GM12878 (cell line): Measurements from ENCODE around the gene RLIM.

Experiments
- CHD2 ChIP-seq: IDR thresholded peaks from 2 replicates; pipeline ENCODE4 v1.6.1; 2011; ENCODE audit warnings: low read depth, low read length, improper control_type of control experiment, borderline replicate concordance
- EGR1 ChIP-seq, 2 experiments: IDR thresholded peaks; 1 replicate in 1 of 2; 2 replicates in 1 of 2; pipeline ENCODE4 v1.6.1; 2011 to 2012; ENCODE audit warnings: low read depth in 2 of 2, low read length in 2 of 2, borderline replicate concordance in 1 of 2, mild to moderate bottlenecking in 1 of 2, moderate library complexity in 1 of 2
- HDAC6 ChIP-seq: fragments of 200-600 bp; sonication (generic); IDR thresholded peaks from one replicate; pipeline ENCODE4 v1.8.0; 2017; ENCODE audit warnings: antibody characterized with exemption; ENCODE audit not compliant: unreplicated experiment
- HDGF ChIP-seq: fragments of 450-650 bp; IDR thresholded peaks from 2 replicates; pipeline ENCODE4 v1.6.1; 2016; ENCODE audit warnings: antibody characterized with exemption
- MXI1 ChIP-seq: fragments of 150-350 bp; IDR thresholded peaks from 2 replicates; pipeline ENCODE4 v1.6.1; 2011; ENCODE audit warnings: low read depth, mild to moderate bottlenecking, inconsistent platforms, low read length, improper control_type of control experiment
- POLR2A ChIP-seq: IDR thresholded peaks from 2 replicates; pipeline ENCODE4 v1.6.1; 2011; ENCODE audit warnings: low read depth, mild to moderate bottlenecking, low read length
- POLR2AphosphoS5 ChIP-seq: IDR thresholded peaks from 2 replicates; pipeline ENCODE4 v1.6.1; 2011; ENCODE audit warnings: mild to moderate bottlenecking, low read length, inconsistent platforms
- TF ChIP-seq, protein P1 (sequence below), 3 experiments: IDR thresholded peaks in 2 of 3; conservative IDR thresholded peaks in 1 of 3; 2 replicates each; pipeline ENCODE4 v1.5.1; 2011; ENCODE audit warnings: low read depth in 3 of 3, low read length in 3 of 3, mild to moderate bottlenecking in 3 of 3, control low read depth in 2 of 3, moderate library complexity in 2 of 3, inconsistent platforms in 1 of 3, mixed read lengths in 1 of 3; ENCODE audit not compliant: control insufficient read depth in 2 of 3, insufficient read depth in 1 of 3; ENCODE audit errors: extremely low read depth in 1 of 3
- TF ChIP-seq, protein P2 (sequence below): IDR thresholded peaks from 2 replicates; pipeline ENCODE4 v1.6.1; 2012; ENCODE audit warnings: mild to moderate bottlenecking, low read depth, low read length

DNA sequence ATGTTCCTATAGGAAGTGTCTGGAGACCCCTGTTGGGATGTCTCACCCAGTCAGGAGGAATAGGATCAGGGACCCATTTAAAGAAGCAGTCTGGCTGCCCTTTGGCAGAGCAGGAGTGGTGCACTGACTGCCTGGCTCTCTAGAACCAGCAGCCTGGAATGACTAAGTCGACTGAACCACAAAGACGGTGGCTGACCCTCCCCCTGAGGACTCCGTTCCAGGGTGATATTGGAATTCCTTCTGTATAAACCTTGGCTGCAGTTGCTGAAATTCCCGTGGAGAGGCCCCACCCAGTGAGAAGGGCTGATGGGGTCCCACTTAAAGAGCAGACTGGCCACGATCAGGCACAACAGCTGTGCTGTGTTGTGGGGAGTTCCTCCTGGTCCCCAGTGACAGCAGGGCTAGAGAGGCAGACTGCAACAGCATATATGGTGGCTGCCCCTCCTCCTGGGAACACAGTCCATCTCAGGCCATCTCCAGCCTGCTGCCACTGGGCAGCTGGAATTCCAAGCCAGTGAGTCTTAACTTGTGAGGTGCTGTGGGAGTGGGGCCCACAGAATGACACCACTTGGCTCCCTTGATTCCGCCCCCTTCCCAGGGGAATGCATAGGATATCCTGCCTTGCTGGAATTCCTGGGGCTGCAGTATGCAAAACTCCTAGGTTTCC is 41.8 kb upstream of the RLIM start:
- TF ChIP-seq CHD2 (no peak), MXI1 (no peak), EGR1 (IDR thresholded peaks at IDR 0.05; ENCODE audit: borderline replicate concordance in 1 of 2, low read depth in 2 of 2, low read length in 2 of 2) (no peak), HDGF (no peak), HDAC6 (no peak), POLR2A (no peak), POLR2AphosphoS5 (no peak)
- TF ChIP-seq, protein P1, sequence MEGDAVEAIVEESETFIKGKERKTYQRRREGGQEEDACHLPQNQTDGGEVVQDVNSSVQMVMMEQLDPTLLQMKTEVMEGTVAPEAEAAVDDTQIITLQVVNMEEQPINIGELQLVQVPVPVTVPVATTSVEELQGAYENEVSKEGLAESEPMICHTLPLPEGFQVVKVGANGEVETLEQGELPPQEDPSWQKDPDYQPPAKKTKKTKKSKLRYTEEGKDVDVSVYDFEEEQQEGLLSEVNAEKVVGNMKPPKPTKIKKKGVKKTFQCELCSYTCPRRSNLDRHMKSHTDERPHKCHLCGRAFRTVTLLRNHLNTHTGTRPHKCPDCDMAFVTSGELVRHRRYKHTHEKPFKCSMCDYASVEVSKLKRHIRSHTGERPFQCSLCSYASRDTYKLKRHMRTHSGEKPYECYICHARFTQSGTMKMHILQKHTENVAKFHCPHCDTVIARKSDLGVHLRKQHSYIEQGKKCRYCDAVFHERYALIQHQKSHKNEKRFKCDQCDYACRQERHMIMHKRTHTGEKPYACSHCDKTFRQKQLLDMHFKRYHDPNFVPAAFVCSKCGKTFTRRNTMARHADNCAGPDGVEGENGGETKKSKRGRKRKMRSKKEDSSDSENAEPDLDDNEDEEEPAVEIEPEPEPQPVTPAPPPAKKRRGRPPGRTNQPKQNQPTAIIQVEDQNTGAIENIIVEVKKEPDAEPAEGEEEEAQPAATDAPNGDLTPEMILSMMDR (IDR thresholded peaks at IDR 0.05 in 2 of 3, conservative IDR thresholded peaks at IDR 0.05 in 1 of 3; ENCODE audit: control insufficient read depth in 2 of 3, extremely low read depth in 1 of 3, insufficient read depth in 1 of 3, low read depth in 3 of 3, low read length in 3 of 3): no peak
- TF ChIP-seq, protein P2, sequence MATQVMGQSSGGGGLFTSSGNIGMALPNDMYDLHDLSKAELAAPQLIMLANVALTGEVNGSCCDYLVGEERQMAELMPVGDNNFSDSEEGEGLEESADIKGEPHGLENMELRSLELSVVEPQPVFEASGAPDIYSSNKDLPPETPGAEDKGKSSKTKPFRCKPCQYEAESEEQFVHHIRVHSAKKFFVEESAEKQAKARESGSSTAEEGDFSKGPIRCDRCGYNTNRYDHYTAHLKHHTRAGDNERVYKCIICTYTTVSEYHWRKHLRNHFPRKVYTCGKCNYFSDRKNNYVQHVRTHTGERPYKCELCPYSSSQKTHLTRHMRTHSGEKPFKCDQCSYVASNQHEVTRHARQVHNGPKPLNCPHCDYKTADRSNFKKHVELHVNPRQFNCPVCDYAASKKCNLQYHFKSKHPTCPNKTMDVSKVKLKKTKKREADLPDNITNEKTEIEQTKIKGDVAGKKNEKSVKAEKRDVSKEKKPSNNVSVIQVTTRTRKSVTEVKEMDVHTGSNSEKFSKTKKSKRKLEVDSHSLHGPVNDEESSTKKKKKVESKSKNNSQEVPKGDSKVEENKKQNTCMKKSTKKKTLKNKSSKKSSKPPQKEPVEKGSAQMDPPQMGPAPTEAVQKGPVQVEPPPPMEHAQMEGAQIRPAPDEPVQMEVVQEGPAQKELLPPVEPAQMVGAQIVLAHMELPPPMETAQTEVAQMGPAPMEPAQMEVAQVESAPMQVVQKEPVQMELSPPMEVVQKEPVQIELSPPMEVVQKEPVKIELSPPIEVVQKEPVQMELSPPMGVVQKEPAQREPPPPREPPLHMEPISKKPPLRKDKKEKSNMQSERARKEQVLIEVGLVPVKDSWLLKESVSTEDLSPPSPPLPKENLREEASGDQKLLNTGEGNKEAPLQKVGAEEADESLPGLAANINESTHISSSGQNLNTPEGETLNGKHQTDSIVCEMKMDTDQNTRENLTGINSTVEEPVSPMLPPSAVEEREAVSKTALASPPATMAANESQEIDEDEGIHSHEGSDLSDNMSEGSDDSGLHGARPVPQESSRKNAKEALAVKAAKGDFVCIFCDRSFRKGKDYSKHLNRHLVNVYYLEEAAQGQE: no peak
